GM18873 (cell line): ENCODE results near the gene LCE5A.
"Not testable (repeated sequence)": the region's sequence is repeated elsewhere in the genome, so short reads cannot be mapped to it uniquely, and the experiment has no call there.

ENCODE experiments used
- ATAC-seq: cut with Tn5 transposase; IDR thresholded peaks from one replicate; pipeline ENCODE4 v1.9.1; 2021; ENCODE audit warnings: mild to moderate bottlenecking, moderate library complexity, moderate number of reproducible peaks; ENCODE audit not compliant: unreplicated experiment, low FRiP score

LCE5A gene

GRCh38 chr1:152515434-152515783 is 4.8 kb downstream of the LCE5A start:
- no peak for ATAC-seq

- no peak for ATAC-seq
These were observed 5.5 kb downstream of the LCE5A start for GRCh38 chr1:152516082-152516481.

GRCh38 chr1:152517237-152517811 is 6.7 kb downstream of the LCE5A start:
- ATAC-seq, result no peak

- ATAC-seq, result no peak
These were observed 9.2 kb downstream of the LCE5A start for GRCh38 chr1:152519851-152520250.

GRCh38 chr1:152520561-152521090 is 10.0 kb downstream of the LCE5A start:
- ATAC-seq, result no peak

- ATAC-seq, result no peak
These were observed 14.6 kb downstream of the LCE5A start for GRCh38 chr1:152525080-152525641.

GRCh38 chr1:152533327-152533938 is 22.8 kb downstream of the LCE5A start:
- no peak for ATAC-seq

- ATAC-seq, result no peak
These were observed 25.2 kb downstream of the LCE5A start for GRCh38 chr1:152535774-152536173.

GRCh38 chr1:152537496-152537895 is 26.9 kb downstream of the LCE5A start:
- no peak for ATAC-seq

GRCh38 chr1:152539901-152540300 is 29.3 kb downstream of the LCE5A start:
- ATAC-seq, result no peak

- no peak for ATAC-seq
These were observed 33.2 kb downstream of the LCE5A start for GRCh38 chr1:152543820-152544219.

- no peak for ATAC-seq
These were observed 36.1 kb downstream of the LCE5A start for GRCh38 chr1:152546704-152547103.

- ATAC-seq, result not testable (repeated sequence)
These were observed 37.8 kb downstream of the LCE5A start for GRCh38 chr1:152548358-152548757.
